HEK293 (cell line): ENCODE data around the gene SLC25A17.

Experiments
- BCL11A ChIP-seq: fragments of 450-650 bp; formaldehyde crosslinking; IDR thresholded peaks from 2 replicates; pipeline ENCODE4 v1.5.1; 2016; ENCODE audit warnings: low read depth, missing biosample characterization, missing genetic modification characterization
- PRDM4 ChIP-seq: fragments of 450-650 bp; formaldehyde crosslinking; IDR thresholded peaks from 2 replicates; pipeline ENCODE4 v1.5.1; 2017; ENCODE audit warnings: missing biosample characterization, missing genetic modification characterization
- WT1 ChIP-seq: fragments of 450-650 bp; formaldehyde crosslinking; IDR thresholded peaks from 2 replicates; pipeline ENCODE4 v1.5.1; 2016; ENCODE audit warnings: missing biosample characterization, missing genetic modification characterization
- ZBTB11 ChIP-seq: fragments of 450-650 bp; formaldehyde crosslinking; conservative IDR thresholded peaks from 2 replicates; pipeline ENCODE4 v1.5.1; 2016; ENCODE audit warnings: low read depth, missing biosample characterization, missing genetic modification characterization
- ZFP3 ChIP-seq: fragments of 450-650 bp; formaldehyde crosslinking; IDR thresholded peaks from 2 replicates; pipeline ENCODE4 v1.5.1; 2016; ENCODE audit warnings: low read depth, missing biosample characterization, missing genetic modification characterization
- ZFP69B ChIP-seq: fragments of 450-650 bp; formaldehyde crosslinking; IDR thresholded peaks from 2 replicates; pipeline ENCODE4 v1.5.1; 2016; ENCODE audit warnings: missing biosample characterization, missing genetic modification characterization
- ZNF10 ChIP-seq: fragments of 450-650 bp; formaldehyde crosslinking; IDR thresholded peaks from 2 replicates; pipeline ENCODE4 v1.5.1; 2017; ENCODE audit warnings: missing biosample characterization, missing genetic modification characterization
- ZNF138 ChIP-seq: fragments of 450-650 bp; formaldehyde crosslinking; IDR thresholded peaks from 2 replicates; pipeline ENCODE4 v1.5.1; 2016; ENCODE audit warnings: missing biosample characterization, missing genetic modification characterization, borderline replicate concordance
- ZNF223 ChIP-seq: fragments of 450-650 bp; formaldehyde crosslinking; IDR thresholded peaks from 2 replicates; pipeline ENCODE4 v1.5.1; 2016; ENCODE audit warnings: missing biosample characterization, missing genetic modification characterization
- ZNF23 ChIP-seq: fragments of 450-650 bp; formaldehyde crosslinking; IDR thresholded peaks from 2 replicates; pipeline ENCODE4 v1.5.1; 2016; ENCODE audit warnings: missing biosample characterization, missing genetic modification characterization, borderline replicate concordance
- ZNF324 ChIP-seq: fragments of 450-650 bp; formaldehyde crosslinking; IDR thresholded peaks from 2 replicates; pipeline ENCODE4 v1.5.1; 2016; ENCODE audit warnings: missing biosample characterization, missing genetic modification characterization
- ZNF366 ChIP-seq: fragments of 450-650 bp; formaldehyde crosslinking; conservative IDR thresholded peaks from 2 replicates; pipeline ENCODE4 v1.5.1; 2016; ENCODE audit warnings: missing biosample characterization, missing genetic modification characterization
- ZNF391 ChIP-seq: fragments of 450-650 bp; formaldehyde crosslinking; IDR thresholded peaks from 2 replicates; pipeline ENCODE4 v1.5.1; 2016; ENCODE audit warnings: low read depth, missing biosample characterization, missing genetic modification characterization, borderline replicate concordance
- ZNF473 ChIP-seq: fragments of 450-650 bp; formaldehyde crosslinking; IDR thresholded peaks from 2 replicates; pipeline ENCODE4 v1.5.1; 2017; ENCODE audit warnings: missing biosample characterization, missing genetic modification characterization
- ZNF513 ChIP-seq: fragments of 450-650 bp; IDR thresholded peaks from 2 replicates; pipeline ENCODE4 v1.5.1; 2018; ENCODE audit warnings: missing biosample characterization, missing genetic modification characterization
- ZNF544 ChIP-seq: fragments of 450-650 bp; formaldehyde crosslinking; IDR thresholded peaks from 2 replicates; pipeline ENCODE4 v1.5.0; 2017; ENCODE audit warnings: missing biosample characterization, missing genetic modification characterization
- ZNF629 ChIP-seq: fragments of 450-650 bp; formaldehyde crosslinking; IDR thresholded peaks from 2 replicates; pipeline ENCODE4 v1.5.1; 2017; ENCODE audit warnings: missing biosample characterization, missing genetic modification characterization
- ZNF664 ChIP-seq: fragments of 450-650 bp; formaldehyde crosslinking; IDR thresholded peaks from 2 replicates; pipeline ENCODE4 v1.5.1; 2016; ENCODE audit warnings: missing biosample characterization, missing genetic modification characterization
- ZNF677 ChIP-seq: fragments of 450-650 bp; IDR thresholded peaks from 2 replicates; pipeline ENCODE4 v1.5.0; 2018; ENCODE audit warnings: missing biosample characterization, mild to moderate bottlenecking, missing genetic modification characterization, moderate library complexity
- ZNF704 ChIP-seq: fragments of 450-650 bp; formaldehyde crosslinking; IDR thresholded peaks from 2 replicates; pipeline ENCODE4 v1.5.1; 2016; ENCODE audit warnings: missing biosample characterization, missing genetic modification characterization
- ZNF747 ChIP-seq: fragments of 450-650 bp; formaldehyde crosslinking; IDR thresholded peaks from 2 replicates; pipeline ENCODE4 v1.5.1; 2016; ENCODE audit warnings: missing biosample characterization, missing genetic modification characterization
- ZNF837 ChIP-seq: fragments of 450-650 bp; formaldehyde crosslinking; IDR thresholded peaks from 2 replicates; pipeline ENCODE4 v1.5.1; 2016; ENCODE audit warnings: missing biosample characterization, missing genetic modification characterization
- TF ChIP-seq, protein P1 (sequence below): fragments of 450-650 bp; formaldehyde crosslinking; IDR thresholded peaks from 2 replicates; pipeline ENCODE4 v1.5.1; 2016; ENCODE audit warnings: missing biosample characterization, missing genetic modification characterization
- TF ChIP-seq, protein P2 (sequence below): IDR thresholded peaks from 2 replicates; pipeline ENCODE4 v1.6.1; 2011; ENCODE audit warnings: mild to moderate bottlenecking, low read depth, low read length, borderline replicate concordance
- TF ChIP-seq, protein P3 (sequence below): fragments of 450-650 bp; formaldehyde crosslinking; IDR thresholded peaks from 2 replicates; pipeline ENCODE4 v1.5.0; 2017; ENCODE audit warnings: missing biosample characterization, missing genetic modification characterization, borderline replicate concordance

Gene SLC25A17

DNA sequence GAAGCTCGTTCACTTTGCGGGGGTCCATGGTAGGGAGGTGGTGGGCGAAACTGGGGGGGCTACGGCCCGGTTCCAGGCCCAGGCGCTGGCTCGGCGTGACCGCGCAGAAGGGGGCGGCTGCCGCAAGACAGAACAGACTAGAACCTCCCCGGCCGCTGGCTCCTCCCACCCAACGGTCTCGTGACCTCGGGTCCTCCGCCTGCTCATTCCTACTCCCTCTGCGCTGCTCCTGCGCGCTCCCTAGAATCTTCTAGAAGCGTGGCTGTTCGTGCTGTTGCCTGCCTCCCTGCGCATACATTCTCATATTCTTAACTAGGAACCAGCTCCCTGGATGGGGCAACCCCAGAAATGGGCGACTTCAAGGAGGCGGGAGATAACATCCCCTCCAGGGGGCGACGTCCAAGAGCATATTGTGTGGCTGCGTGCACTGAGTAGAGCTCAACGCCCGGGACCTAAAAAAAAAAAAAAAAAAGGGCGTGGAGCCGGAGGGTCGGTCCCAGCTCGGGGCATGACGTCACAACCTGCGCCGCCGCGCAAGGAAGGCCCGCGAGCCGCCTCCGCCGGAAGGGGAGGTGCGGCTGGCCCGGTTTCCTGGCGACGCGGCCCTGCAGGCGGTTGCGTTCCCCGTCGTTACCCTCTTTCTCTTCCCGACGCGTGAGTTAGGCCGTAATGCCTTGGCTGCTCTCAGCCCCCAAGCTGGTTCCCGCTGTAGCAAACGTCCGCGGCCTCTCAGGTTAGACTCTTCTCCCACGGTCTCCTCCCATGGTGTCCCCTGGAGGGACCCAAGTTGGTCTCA lies 37.6 kb upstream of the SLC25A17 start, which contains the start of the genes ST13 and XPNPEP3 (continued):
- TF ChIP-seq, protein P1, sequence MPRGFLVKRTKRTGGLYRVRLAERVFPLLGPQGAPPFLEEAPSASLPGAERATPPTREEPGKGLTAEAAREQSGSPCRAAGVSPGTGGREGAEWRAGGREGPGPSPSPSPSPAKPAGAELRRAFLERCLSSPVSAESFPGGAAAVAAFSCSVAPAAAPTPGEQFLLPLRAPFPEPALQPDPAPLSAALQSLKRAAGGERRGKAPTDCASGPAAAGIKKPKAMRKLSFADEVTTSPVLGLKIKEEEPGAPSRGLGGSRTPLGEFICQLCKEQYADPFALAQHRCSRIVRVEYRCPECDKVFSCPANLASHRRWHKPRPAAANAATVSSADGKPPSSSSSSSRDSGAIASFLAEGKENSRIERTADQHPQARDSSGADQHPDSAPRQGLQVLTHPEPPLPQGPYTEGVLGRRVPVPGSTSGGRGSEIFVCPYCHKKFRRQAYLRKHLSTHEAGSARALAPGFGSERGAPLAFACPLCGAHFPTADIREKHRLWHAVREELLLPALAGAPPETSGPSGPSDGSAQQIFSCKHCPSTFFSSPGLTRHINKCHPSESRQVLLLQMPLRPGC (tag by site-specific recombination) = peak; percentile 42; the same call in 1 of the 2 replicates
- TF ChIP-seq ZNF23 (tag by site-specific recombination) (no peak), ZNF704 (tag by site-specific recombination) (no peak), ZNF223 (tag by site-specific recombination) (no peak), PRDM4 (tag by site-specific recombination) (peak; percentile 41; the same call in 1 of the 2 replicates), ZNF544 (no peak), ZNF664 (tag by site-specific recombination) (no peak), ZNF747 (no peak), ZNF391 (no peak; the same call in 1 of the 2 replicates), ZBTB11 (peak; percentile 97), ZNF138 (tag by site-specific recombination) (no peak), ZNF837 (tag by site-specific recombination) (no peak), ZNF513 (tag by site-specific recombination) (no peak), ZNF366 (tag by site-specific recombination) (peak; percentile 54; the same call in 1 of the 2 replicates), ZNF629 (tag by site-specific recombination) (peak; percentile 99), BCL11A (tag by site-specific recombination) (no peak), ZNF324 (tag by site-specific recombination) (peak; percentile 88), ZNF473 (no peak), ZNF10 (no peak), ZFP3 (tag by site-specific recombination) (no peak), ZFP69B (tag by site-specific recombination) (no peak), ZNF677 (tag by site-specific recombination) (no peak), WT1 (tag by site-specific recombination) (peak; percentile 63; the same call in 1 of the 2 replicates)
- TF ChIP-seq, protein P2, sequence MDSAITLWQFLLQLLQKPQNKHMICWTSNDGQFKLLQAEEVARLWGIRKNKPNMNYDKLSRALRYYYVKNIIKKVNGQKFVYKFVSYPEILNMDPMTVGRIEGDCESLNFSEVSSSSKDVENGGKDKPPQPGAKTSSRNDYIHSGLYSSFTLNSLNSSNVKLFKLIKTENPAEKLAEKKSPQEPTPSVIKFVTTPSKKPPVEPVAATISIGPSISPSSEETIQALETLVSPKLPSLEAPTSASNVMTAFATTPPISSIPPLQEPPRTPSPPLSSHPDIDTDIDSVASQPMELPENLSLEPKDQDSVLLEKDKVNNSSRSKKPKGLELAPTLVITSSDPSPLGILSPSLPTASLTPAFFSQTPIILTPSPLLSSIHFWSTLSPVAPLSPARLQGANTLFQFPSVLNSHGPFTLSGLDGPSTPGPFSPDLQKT = no peak
- TF ChIP-seq, protein P3, sequence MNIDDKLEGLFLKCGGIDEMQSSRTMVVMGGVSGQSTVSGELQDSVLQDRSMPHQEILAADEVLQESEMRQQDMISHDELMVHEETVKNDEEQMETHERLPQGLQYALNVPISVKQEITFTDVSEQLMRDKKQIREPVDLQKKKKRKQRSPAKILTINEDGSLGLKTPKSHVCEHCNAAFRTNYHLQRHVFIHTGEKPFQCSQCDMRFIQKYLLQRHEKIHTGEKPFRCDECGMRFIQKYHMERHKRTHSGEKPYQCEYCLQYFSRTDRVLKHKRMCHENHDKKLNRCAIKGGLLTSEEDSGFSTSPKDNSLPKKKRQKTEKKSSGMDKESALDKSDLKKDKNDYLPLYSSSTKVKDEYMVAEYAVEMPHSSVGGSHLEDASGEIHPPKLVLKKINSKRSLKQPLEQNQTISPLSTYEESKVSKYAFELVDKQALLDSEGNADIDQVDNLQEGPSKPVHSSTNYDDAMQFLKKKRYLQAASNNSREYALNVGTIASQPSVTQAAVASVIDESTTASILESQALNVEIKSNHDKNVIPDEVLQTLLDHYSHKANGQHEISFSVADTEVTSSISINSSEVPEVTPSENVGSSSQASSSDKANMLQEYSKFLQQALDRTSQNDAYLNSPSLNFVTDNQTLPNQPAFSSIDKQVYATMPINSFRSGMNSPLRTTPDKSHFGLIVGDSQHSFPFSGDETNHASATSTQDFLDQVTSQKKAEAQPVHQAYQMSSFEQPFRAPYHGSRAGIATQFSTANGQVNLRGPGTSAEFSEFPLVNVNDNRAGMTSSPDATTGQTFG (tag by site-specific recombination) = no peak
